KBM-7 (cell line): ENCODE measurements around the gene PSMC1.
A peak's percentile ranks its signal among the peaks of the same experiment; 100 is the strongest.

Experiments used
- DNase-seq: peaks from one replicate; pipeline ENCODE4 v3.0.0-alpha.2; 2015
- in situ Hi-C: fragments of 300-500 bp; cut with MboI; formaldehyde crosslinking; loops from 2 replicates; pipeline ENCODE4 v1.14.3; 2020; ENCODE audit warnings: low sequenced_read_pairs, low pct_unique_long_range_greater_than_20kb, mixed read lengths

Gene PSMC1

DNA sequence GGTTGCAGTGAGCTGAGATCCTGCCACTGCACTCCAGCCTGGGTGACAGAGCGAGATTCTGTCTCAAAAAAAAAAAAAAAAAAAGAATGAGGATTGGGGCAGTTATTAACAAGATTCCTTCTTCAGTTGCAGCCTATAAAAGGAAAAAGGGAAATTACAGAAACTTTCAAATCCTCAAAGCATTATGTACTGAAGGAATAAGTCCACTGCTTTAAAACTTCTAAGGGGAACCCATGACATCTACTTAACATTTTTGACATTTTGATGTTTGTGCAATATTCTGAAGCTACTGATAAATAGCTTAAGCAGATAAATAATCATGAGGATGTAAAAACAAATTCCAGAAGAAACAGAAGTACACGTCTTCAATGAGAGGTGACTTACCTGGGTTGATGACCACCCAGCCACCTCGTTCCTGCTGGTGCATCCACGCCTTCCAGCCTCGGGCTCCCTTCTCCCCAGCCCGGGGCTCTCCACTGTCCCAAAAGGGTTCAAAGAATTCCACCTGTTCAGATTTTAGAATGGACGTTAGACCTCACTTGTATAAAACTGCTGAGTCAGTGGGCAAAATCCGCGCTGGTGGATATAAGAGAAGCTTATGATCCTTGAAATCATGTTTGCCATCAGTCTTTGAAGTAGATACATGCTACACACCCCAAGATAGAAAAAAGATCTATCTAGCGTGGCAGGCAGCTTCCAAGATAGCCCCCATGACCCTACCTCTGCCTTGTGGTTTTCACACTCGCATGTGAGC lies 41.7 kb downstream of the PSMC1 start:
- no peak for DNase-seq
- in situ Hi-C loops, result no loop called here

DNA sequence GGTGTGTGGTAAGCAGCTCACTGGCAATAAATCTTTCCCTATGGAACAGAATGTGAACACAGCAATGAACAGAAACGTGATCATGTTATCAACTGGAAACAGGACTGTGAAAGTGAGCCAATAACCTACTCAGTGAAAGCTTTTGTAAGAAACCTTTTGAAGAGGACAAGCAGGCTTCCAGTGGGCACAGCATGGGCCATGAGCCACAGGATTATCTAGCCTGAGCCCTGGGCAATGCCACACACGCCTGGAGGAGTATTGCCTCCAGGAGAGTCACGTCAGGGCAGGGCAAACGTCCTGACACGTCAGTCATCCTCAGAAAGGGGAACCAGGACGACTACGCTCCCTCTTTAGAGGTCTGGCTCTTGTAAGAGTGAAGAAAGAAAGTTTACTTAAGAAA lies 43.1 kb downstream of the PSMC1 start:
- in situ Hi-C loops, result no loop called here
- peak; percentile 73 for DNase-seq

DNA sequence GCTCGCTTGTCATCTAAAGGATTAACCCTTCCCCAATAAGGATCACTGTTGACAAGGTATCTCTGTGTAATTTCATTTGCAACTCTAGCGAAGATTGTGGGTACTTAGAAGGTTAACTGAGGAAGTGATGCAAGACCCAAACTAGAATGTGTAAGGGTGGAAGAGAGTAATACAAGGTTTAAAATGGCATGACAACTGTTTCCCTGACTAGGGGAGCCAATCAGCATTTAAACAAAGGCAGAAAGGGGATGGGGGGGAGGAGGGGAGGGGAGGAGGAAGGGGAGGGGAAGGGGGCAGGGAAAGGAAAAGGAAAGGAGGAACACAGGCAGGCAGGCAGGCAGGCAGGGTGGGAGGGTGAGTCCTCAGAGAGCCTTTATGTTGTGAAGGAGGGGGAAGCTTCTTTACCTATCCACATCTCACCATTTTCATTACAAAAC lies 44.3 kb downstream of the PSMC1 start:
- DNase-seq, result peak; percentile 55
- in situ Hi-C loops, result no loop called here

DNA sequence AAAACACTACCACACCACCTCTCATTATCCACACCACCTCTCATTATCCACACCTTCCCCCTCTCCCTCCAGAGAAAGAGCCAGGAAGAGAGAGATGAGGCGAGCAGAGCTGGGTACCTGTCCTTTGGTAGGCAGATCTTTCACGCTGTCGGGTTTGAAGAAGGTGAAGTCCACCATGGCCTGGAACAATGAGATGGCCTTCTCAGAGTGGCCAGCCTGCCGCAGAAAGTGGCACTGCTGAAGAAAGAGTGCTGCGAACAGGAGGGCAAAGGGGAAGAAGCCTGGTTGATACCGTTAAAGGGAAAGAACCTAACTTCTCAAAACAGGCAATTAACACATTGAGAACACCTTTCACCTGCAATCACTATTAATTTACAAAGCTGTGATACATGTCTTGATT lies 44.8 kb downstream of the PSMC1 start:
- in situ Hi-C loops, result no loop called here
- DNase-seq, result no peak

DNA sequence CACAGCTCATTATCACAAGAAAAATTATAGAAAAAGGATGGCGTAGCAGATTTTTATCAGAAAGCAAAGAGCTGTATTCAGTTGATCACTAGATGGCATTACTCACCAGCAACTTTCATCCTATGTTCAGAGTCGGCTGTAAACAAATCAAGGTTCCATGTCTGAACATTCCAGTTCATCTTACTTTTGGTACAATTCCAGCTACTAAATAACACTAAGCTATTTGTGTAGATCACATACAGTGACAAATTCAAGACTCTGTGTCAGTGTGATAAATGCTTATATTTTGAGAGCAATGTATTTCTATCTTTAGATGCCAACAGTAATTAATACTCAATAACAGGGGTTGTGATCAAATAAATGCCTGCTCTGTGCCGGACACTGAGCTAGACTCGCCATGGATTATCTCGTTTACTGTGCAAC lies 45.3 kb downstream of the PSMC1 start:
- DNase-seq, result peak; percentile 23

DNA sequence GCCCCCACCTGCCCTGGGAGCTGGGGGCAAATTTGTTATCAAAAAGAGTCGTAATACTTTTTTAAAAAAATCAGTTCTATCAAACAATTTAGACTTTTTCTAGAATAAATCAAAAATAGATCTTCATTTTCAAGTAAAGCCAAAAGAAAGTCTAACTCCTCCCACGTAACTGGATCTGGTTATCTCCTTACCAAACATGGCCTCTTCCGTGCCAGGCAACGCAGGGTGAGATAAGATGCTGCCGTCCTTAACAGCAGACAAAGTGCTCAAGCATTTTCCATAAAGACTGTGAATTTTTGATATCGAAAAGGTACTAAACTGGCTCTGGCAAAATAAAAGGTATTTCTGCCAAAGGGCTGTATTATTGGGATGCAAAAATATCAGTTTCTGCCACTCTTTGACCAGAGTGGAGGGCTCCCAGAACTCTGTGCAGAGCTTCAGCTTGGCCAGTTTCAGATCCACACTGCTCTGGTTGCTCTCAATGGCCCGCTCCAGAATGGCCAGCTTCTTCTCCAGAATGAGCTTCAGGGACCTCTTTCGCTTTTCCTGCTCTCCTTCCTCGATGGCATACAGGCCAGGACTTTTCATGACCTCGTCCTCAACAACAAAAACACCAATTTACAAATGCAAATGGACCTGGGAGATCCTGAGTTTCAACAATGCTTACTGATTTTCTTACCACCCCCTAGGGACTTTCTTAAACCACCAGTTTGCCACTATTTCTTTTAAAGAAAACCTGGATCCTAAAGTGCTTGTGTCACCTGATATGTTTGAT lies 46.4 kb downstream of the PSMC1 start:
- in situ Hi-C loops, result no loop called here

More for the DNA sequence above, 45.3 kb downstream of the PSMC1 start:
- in situ Hi-C loops, result no loop called here

DNA sequence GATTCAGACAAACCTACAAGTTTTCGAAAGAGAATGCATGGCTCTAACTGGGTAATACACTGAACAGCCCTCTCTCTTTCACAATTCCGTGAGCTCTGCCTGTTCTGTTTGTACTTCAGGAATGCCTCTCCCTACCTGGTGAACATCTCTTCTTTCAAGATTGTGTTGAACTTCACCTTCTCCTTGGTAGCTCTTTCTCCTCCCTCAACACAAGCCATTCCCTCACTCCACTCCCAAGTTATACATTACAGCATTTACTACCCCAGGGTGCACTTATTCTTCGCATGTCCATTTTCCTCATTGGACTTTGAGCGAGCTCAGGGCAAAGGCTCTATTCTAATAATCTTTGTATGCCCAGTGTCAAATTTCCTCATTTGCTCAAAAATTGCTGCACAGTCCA lies 47.1 kb downstream of the PSMC1 start:
- in situ Hi-C loops, result no loop called here

More for the DNA sequence above, 46.4 kb downstream of the PSMC1 start:
- no peak for DNase-seq

DNA sequence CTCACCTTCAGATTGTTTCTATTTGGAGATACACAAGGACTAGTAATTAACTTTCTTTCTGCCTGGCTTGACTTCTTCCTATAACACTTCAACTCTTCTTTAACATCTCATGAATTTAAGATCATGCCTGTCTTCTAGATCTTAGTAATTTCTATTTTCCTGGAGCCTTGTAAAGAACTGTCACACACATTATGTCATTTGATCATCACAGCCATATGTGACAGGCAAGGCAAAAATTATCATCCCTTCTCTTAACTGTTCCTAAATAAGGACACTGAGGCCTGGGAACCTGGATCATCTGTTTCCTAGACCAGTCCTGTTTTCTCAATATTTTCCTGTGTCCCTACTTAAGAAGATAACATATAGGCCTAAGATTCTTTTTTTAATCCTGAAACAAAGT lies 48.1 kb downstream of the PSMC1 start:
- no peak for DNase-seq
- in situ Hi-C loops, result no loop called here

More for the DNA sequence above, 47.1 kb downstream of the PSMC1 start:
- DNase-seq, result no peak

DNA sequence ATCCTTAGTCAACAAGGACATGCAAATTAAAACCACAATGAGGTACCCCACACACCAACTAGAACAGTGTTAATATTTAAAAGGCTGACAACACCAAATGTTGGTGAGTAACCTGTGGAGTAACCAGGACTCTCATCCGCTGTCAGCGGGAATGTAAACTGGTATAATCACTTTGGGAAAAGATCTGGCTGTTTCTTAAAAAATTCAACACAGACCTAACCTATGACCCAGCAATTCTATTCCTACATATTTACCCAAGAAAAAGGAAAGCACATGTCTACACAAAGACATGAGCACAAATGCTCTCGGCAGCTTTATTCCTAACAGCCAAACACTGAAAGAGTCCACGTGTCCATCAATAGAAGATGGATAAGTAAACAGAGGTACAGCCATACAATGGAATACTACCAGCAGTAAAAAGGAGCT lies 48.8 kb downstream of the PSMC1 start:
- DNase-seq, result no peak
- in situ Hi-C loops, result no loop called here

DNA sequence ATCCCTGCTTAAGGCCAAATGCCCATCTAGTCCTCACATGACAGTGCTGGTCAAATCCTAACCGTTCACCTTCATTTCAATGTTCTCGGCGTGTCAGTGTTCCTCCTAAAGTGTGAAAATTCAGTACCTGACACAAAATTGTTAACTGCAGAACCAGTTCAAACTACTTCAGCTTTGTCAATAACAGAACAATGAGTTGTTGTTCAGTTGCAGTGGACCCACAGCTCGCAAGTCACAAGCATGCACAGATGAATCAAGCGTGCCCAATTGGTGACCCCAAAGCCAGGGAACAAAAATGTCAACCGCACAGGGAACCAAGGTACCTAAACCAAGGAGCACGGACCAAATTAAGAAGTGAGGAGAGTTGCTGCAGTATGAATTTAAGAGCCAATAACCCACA lies 52.2 kb downstream of the PSMC1 start:
- in situ Hi-C loops, result no loop called here
- DNase-seq, result no peak

DNA sequence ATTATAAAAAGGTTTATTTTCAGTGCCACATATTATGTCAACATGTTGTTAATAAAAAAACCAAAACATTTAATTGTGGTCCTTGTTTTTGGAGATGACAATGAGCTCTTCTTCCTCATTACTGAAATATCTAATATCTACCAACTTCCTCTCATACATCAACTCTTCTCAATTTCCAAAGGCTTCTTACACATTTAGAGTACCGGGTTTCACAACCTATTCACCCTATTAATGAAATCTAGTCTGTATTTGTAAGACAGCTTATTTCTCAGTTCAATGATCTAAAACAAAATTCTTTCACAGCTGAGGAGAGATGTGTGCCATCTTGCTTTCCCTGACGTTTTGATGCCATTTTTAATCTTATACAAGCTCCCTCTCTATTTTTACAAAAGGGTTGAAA lies 60.9 kb downstream of the PSMC1 start:
- in situ Hi-C loops, result no loop called here
- DNase-seq, result no peak

DNA sequence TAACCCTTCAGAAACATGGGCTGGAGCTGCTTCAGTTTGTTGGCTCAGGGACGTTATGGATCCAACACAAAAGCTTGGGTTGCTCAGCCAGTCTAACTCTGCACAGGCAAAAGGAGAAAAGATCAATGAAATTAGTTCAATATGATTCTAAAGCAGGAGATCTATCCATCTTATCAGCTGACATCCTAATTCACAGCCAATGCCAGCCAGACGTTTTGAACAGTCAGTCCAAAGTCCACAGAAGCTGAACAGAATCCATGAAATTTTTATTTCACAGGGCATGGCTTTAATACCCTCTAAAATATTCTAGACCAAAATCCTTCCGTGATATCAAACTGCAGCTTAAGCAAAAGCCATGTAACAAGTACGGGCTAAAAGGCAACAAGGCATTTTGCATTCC lies 61.7 kb downstream of the PSMC1 start:
- in situ Hi-C loops, result no loop called here
- no peak for DNase-seq

DNA sequence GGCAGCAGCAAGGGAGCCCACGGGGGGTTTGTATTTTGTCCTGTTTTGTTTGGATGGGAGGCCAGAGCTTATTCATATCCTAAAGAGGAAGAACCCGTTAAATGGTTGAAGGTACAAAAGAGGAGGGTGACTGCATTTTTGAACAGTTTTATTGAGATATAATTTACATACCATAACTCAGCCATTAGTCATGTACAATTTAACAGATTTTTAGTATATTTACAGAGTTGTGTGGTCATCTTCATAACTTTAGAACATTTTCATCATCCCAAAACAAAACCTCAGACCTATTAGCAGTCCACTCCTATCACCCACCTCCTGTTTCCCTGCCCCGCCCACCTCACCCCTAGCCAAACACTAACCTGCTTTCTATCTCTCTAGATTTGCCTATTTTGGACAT lies 62.8 kb downstream of the PSMC1 start:
- in situ Hi-C loops, result no loop called here
- no peak for DNase-seq

DNA sequence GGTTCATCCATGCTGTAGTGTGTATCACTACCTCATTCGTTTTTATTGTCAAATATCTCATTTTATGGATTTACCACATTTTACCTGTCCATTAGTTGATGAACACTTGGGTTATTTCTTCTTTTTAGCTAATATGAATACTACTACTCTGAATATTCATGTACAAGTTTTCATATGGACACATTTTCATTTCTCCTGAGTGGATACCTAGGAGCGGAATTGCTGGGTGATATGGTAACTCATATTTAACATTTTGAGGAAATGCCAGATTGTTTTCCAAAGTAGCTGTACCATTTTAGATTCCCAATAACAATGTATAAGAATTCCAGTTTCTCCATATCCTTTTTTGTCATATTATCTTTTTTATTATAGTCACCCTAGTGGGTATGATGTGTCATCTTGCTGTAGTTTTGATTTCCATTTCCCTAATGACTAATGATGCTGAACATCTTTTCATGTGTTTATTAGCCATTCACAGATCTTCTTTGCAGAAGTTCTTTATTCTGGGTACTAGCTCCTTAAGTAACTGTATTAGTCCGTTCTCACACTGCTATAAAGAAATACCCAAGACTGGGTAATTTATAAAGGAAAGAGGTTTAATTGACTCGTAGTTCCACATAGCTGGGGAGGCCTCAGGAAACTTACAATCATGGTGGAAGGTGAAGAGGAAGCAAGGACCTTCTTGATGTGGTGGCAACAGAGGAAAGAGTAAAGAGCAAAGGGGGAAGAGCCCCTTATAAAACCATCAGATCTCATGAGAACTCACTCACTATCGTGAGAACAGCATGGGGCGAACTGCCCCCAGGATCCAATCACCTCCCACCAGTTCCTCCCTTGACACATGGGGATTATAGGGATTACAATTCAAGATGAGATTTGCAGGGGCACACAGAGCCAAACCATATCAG lies 63.5 kb downstream of the PSMC1 start:
- in situ Hi-C loops, result no loop called here
- DNase-seq, result no peak

DNA sequence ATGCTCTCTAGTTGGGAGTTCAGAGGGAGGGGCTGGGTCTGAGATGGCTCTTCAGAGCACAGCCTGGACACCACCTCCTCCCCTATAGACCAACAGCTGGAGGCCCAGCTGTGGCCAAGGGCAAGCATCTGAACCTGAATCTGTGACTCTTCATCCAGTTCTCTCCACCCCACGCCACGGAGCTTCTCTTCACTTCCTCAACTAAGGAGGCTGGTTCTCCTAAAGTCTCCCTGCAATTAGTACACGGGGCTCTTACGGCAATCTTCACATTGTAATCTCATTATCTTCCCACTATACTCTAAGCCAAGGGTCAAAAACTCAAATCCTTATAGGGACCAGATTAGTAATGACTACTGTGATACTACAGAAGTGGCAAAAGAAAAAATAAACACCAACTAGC lies 65.5 kb downstream of the PSMC1 start:
- in situ Hi-C loops, result no loop called here
- no peak for DNase-seq
